CD14-positive monocyte (primary cell): ENCODE results near the gene CHMP2A. TPM values are rescaled to one million over a fixed set of nuclear protein-coding genes. Genes with fewer than 3 reads are reported as not detected.

Experiments used
- DNase-seq, 3 donors: peaks; one replicate each; pipeline ENCODE4 v3.0.0-alpha.2; 2011 to 2022
- H2AFZ ChIP-seq: 2 replicates; pipeline ENCODE4 v1.6.0; 2012; ENCODE audit warnings: mild to moderate bottlenecking, low read depth, low read length, inconsistent platforms; ENCODE audit not compliant: insufficient read depth, poor library complexity, severe bottlenecking
- H3K27ac ChIP-seq, 2 donors: 1 replicate in 1 of 2; 2 replicates in 1 of 2; pipeline ENCODE4 v1.5.1; 2012 to 2013; ENCODE audit warnings: low read length in 2 of 2, control low read depth in 1 of 2, inconsistent platforms in 1 of 2, low read depth in 1 of 2, mild to moderate bottlenecking in 1 of 2
- H3K27me3 ChIP-seq, 2 donors: one replicate each; pipeline versions ENCODE4 v1.6.0 to v1.6.1; 2011 to 2013; ENCODE audit warnings: low read length in 2 of 2; ENCODE audit not compliant: control insufficient read depth in 2 of 2, insufficient read depth in 2 of 2
- H3K36me3 ChIP-seq, 2 donors: replicated peaks in 1 of 2; 1 replicate in 1 of 2; 2 replicates in 1 of 2; pipeline versions ENCODE4 v1.5.1 to v1.6.1; 2012 to 2013; ENCODE audit warnings: low read length in 2 of 2, control low read depth in 1 of 2, inconsistent platforms in 1 of 2, mild to moderate bottlenecking in 1 of 2; ENCODE audit not compliant: insufficient read depth in 2 of 2, control insufficient read depth in 1 of 2
- H3K4me1 ChIP-seq, 2 donors: 1 replicate in 1 of 2; 2 replicates in 1 of 2; pipeline versions ENCODE4 v1.5.1 to v1.6.1; 2012 to 2013; ENCODE audit warnings: low read length in 2 of 2, control low read depth in 1 of 2, inconsistent platforms in 1 of 2, mild to moderate bottlenecking in 1 of 2, moderate library complexity in 1 of 2; ENCODE audit not compliant: insufficient read depth in 2 of 2, control insufficient read depth in 1 of 2
- H3K4me2 ChIP-seq: replicated peaks from 2 replicates; pipeline ENCODE3; 2012; ENCODE audit warnings: low read length, moderate library complexity, mild to moderate bottlenecking; ENCODE audit not compliant: poor library complexity, severe bottlenecking; ENCODE audit errors: extremely low read depth
- H3K4me3 ChIP-seq, 3 experiments: fragments of 200-600 bp in 1 of 3; sonication (generic) in 1 of 3; replicated peaks in 1 of 3; 1 replicate in 2 of 3; 2 replicates in 1 of 3; pipeline ENCODE4 v1.5.1; 2011 to 2013; ENCODE audit warnings: low read length in 3 of 3, mild to moderate bottlenecking in 3 of 3, control low read depth in 2 of 3, low read depth in 2 of 3, inconsistent platforms in 1 of 3, moderate library complexity in 1 of 3
- H3K79me2 ChIP-seq: 2 replicates; pipeline ENCODE4 v1.6.0; 2012; ENCODE audit warnings: mild to moderate bottlenecking, control low read depth, inconsistent platforms, low read length, moderate library complexity; ENCODE audit not compliant: insufficient read depth
- H3K9ac ChIP-seq: 2 replicates; pipeline ENCODE4 v1.6.0; 2017; ENCODE audit warnings: low read length, mild to moderate bottlenecking; ENCODE audit not compliant: insufficient read depth, poor library complexity, severe bottlenecking
- H3K9me3 ChIP-seq, 2 donors: replicated peaks in 1 of 2; 1 replicate in 1 of 2; 2 replicates in 1 of 2; pipeline versions ENCODE4 v1.5.1 to v1.6.1; 2012 to 2013; ENCODE audit warnings: low read length in 2 of 2, control low read depth in 1 of 2; ENCODE audit not compliant: control insufficient read depth in 1 of 2, insufficient read depth in 1 of 2
- H4K20me1 ChIP-seq: 2 replicates; pipeline ENCODE4 v1.6.0; 2012; ENCODE audit warnings: mild to moderate bottlenecking, low read length, control low read depth, moderate library complexity; ENCODE audit not compliant: insufficient read depth
- H3K27ac Mint-ChIP-seq, 7 donors: one replicate each; pipeline ENCODE4 v1.8.0; 2020; ENCODE audit warnings: mild to moderate bottlenecking in 7 of 7, mixed read lengths in 7 of 7, moderate library complexity in 6 of 7, inconsistent platforms in 2 of 7
- H3K27me3 Mint-ChIP-seq, 3 donors: one replicate each; pipeline ENCODE4 v1.8.0; 2021 to 2022; ENCODE audit warnings: low read depth in 3 of 3, mild to moderate bottlenecking in 3 of 3, mixed read lengths in 3 of 3, moderate library complexity in 3 of 3, inconsistent platforms in 1 of 3
- H3K36me3 Mint-ChIP-seq, 2 donors: one replicate each; pipeline ENCODE4 v1.8.0; 2020; ENCODE audit warnings: mixed read lengths in 2 of 2, inconsistent platforms in 1 of 2, mild to moderate bottlenecking in 1 of 2
- H3K4me1 Mint-ChIP-seq: one replicate; pipeline ENCODE4 v1.8.0; 2020; ENCODE audit warnings: mild to moderate bottlenecking, mixed read lengths
- H3K4me3 Mint-ChIP-seq, 2 donors: one replicate each; pipeline ENCODE4 v1.8.0; 2020; ENCODE audit warnings: mild to moderate bottlenecking in 2 of 2, mixed read lengths in 2 of 2, moderate library complexity in 1 of 2
- H3K9me3 Mint-ChIP-seq, 7 donors: one replicate each; pipeline ENCODE4 v1.8.0; 2020 to 2022; ENCODE audit warnings: mixed read lengths in 7 of 7, mild to moderate bottlenecking in 6 of 7, moderate library complexity in 6 of 7, inconsistent platforms in 2 of 7
- WGBS: methylation state at CpG from one replicate; pipeline ENCODE4 v1.1.5; 2013; ENCODE audit warnings: missing lambda C conversion rate; ENCODE audit not compliant: insufficient coverage; 5-methylcytosine and 5-hydroxymethylcytosine counted together
- intact Hi-C, 2 donors: fragments of 100-400 bp; cut with micrococcal nuclease; formaldehyde crosslinking; loops; one replicate each; pipeline versions ENCODE4 v1.15.0 to v1.15.1; 2023
- polyA minus RNA-seq: library from RNA; depleted of rRNA, polyadenylated mRNA; stranded (reverse); fragments of >200 nt; gene quantifications from 2 replicates; pipeline ENCODE4 v1.2.3, GENCODE V29; 2012
- polyA plus RNA-seq, 3 donors: library from polyadenylated mRNA; depleted of rRNA in 1 of 3; unstranded in 2 of 3; stranded (reverse) in 1 of 3; fragments of 300-500 nt in 2 of 3; fragments of >200 nt in 1 of 3; fragmentation: Illumina TruSeq in 2 of 3; gene quantifications; 1 replicate in 2 of 3; 2 replicates in 1 of 3; pipeline ENCODE4 v1.2.3, GENCODE V29; 2012 to 2021
- total RNA-seq, 12 experiments: library from RNA in 1 of 12; stranded (reverse) in 1 of 12; fragments of 120-200 nt in 1 of 12; gene quantifications; one replicate each; pipeline ENCODE4 v1.2.4 and lab custom pipeline; 2013 to 2026; ENCODE audit warnings: mixed read lengths in 6 of 12, inconsistent platforms in 1 of 12
- TF ChIP-seq, protein P1 (sequence below): fragments of 200-600 bp; IDR thresholded peaks from one replicate; pipeline ENCODE4 v1.8.0; 2022; ENCODE audit warnings: antibody characterized with exemption, mild to moderate bottlenecking

The CHMP2A gene
- 94.5 TPM for total RNA-seq (2013)
- polyA plus RNA-seq = 100 to 1,000 TPM; 228 to 323 (median 290) TPM
- polyA minus RNA-seq = 32.7 and 87.8 TPM in 2 replicates
- total RNA-seq (lab: John Stamatoyannopoulos, UW) = 8.7 to 32.5 (median 25.6) reads per million in 11 experiments

DNA sequence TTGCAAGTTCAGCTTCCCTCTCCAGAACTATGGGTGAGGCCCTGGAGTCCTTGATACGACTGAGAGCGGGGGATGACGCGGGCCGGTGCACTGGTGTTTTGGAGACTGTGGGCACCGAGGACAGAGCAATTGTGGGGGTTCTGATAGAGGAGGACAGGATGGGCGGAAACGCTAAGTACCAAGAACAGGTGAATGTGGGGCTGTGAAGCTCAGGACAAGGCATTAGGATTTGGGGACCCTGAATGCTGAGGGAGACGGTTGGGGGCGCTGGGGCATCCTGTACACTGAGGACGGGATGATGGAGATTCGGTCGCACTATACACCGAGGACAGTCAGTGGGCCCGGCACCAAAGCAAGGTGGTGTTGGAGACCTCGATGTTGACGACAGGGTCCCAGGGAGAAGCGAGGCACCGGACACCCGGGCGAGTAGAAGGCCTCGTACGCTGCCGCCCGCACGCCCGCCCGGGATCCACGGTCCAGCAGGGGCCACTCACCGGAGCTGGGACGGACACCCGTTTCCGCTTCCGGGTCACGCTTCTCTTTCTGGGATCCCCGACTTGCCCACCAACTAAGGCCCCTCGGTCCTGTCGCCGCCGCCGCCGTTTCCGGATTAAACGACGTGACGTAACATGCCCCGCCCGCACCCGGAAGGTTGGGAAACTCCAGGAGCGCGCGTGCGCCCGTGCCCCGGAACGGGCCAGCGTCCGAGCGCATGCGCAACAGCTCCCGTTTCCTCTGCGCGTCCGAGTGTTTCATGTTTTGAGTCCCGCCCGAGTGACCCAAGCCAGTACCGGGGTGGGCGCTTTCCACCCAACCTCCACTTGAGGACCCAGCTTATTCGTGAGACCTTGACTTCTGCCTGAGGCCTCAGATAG is at the start of gene CHMP2A:
TSS of gene CHMP2A (minus strand) at position 612 of the 875 bp plus-strand sequence. CDS start 893 bp downstream, outside the sequence.
- Histone ChIP-seq H3K79me2 (peaks cover 52% of the 10 kb centered on the region), H3K4me1 (peaks cover 43 to 54% of the 10 kb centered on the region in 2 donors), H2AFZ (peak within 1 kb of the TSS; percentile 82), H3K27ac (peak within 1 kb of the TSS; percentile 95 to 98), H3K36me3 (peaks cover 51 to 60% of the 10 kb centered on the region in 2 donors), H3K9me3 (no peaks in the 10 kb centered on the region), H3K4me3 (peak within 1 kb of the TSS; percentile 83 to 98 (median 92)), H3K27me3 (no peaks in the 10 kb centered on the region), H3K4me2 (peak within 1 kb of the TSS; percentile 80), H3K9ac (peak within 1 kb of the TSS; percentile 88), H4K20me1 (peaks cover 33% of the 10 kb centered on the region)
- WGBS = under 1% methylated on average over 67 of the region's 69 CpGs
- H3K4me1 Mint-ChIP-seq = peaks cover 52% of the 10 kb centered on the region
- H3K4me3 Mint-ChIP-seq = peak within 1 kb of the TSS; percentile 92 to 97
- H3K36me3 Mint-ChIP-seq = peaks cover 55 to 59% of the 10 kb centered on the region in 2 donors
- intact Hi-C loops = no loop called here
- H3K27ac Mint-ChIP-seq = peak within 1 kb of the TSS; percentile 96 to 99 (median 98)
- H3K27me3 Mint-ChIP-seq = no peaks in the 10 kb centered on the region
- peaks cover 0 to 4% (median 0%) of the 10 kb centered on the region in 7 donors for H3K9me3 Mint-ChIP-seq
- peak; percentile 95 to 99 (median 98) for DNase-seq
- TF ChIP-seq, protein P1, sequence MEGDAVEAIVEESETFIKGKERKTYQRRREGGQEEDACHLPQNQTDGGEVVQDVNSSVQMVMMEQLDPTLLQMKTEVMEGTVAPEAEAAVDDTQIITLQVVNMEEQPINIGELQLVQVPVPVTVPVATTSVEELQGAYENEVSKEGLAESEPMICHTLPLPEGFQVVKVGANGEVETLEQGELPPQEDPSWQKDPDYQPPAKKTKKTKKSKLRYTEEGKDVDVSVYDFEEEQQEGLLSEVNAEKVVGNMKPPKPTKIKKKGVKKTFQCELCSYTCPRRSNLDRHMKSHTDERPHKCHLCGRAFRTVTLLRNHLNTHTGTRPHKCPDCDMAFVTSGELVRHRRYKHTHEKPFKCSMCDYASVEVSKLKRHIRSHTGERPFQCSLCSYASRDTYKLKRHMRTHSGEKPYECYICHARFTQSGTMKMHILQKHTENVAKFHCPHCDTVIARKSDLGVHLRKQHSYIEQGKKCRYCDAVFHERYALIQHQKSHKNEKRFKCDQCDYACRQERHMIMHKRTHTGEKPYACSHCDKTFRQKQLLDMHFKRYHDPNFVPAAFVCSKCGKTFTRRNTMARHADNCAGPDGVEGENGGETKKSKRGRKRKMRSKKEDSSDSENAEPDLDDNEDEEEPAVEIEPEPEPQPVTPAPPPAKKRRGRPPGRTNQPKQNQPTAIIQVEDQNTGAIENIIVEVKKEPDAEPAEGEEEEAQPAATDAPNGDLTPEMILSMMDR = no peak

DNA sequence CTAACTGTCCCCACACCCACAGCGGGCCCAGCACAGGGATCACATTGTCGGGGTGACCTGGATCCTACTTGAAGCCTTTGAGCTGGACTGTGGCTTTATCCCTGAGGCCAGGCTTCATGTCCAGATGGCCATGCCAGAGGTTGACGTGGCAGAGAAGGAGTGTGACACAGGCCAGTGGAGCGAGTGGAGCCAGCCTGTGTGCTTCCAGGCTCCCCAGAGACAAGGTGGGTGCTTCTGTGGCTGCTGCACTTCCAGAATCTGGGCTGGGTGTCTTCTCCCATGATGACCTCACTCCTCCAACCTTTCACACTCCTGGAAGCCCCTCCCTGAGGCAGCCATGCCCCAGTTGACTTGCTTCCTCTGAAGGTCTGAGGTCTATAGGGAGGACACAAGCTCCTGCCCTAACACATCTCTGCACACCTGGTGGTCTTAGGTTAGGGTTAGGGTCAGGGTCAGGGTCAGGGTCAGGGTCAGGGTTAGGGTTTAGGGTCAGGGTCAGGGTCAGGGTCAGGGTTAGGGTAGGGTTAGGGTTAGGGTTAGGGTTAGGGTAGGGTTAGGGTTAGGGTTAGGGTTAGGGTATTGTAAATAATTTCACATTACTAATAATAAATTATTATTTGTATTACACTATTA is 31.3 kb upstream of the CHMP2A start:
- peaks cover 0 to 1% (median 0%) of the 10 kb centered on the region in 7 donors for H3K9me3 Mint-ChIP-seq
- H3K36me3 ChIP-seq = peaks cover 12 to 27% of the 10 kb centered on the region in 2 donors
- H3K4me1 Mint-ChIP-seq = peaks cover 1% of the 10 kb centered on the region
- H3K4me3 ChIP-seq = no peak overlapping the region
- H3K36me3 Mint-ChIP-seq = peaks cover 21 to 35% of the 10 kb centered on the region in 2 donors
- H3K27ac Mint-ChIP-seq = no peak overlapping the region
- no peaks in the 10 kb centered on the region for H3K79me2 ChIP-seq
- H4K20me1 ChIP-seq = peaks cover 5% of the 10 kb centered on the region
- peaks cover 0 to 4% (median 3%) of the 10 kb centered on the region in 3 donors for H3K27me3 Mint-ChIP-seq
- H3K4me1 ChIP-seq = no peaks in the 10 kb centered on the region
- H3K27me3 ChIP-seq = no peaks in the 10 kb centered on the region
- no peak overlapping the region for H3K9ac ChIP-seq
- no peak overlapping the region for H3K27ac ChIP-seq
- no peaks in the 10 kb centered on the region for H3K9me3 ChIP-seq
- 95% methylated on average over 4 of the region's 4 CpGs for WGBS
- intact Hi-C loops = no loop called here
- DNase-seq = peak in 1 of 3 donors; percentile 2
- H3K4me3 Mint-ChIP-seq = no peak overlapping the region
- H3K4me2 ChIP-seq = no peak overlapping the region
- no peak overlapping the region for H2AFZ ChIP-seq
- TF ChIP-seq, protein P1 = no peak
